Stimulated activated naive CD8-positive, alpha-beta T cell treated with anti-CD3 and anti-CD28 coated beads, Interleukin-15, Interleukin-2, amounts not matched to agents 100 U/mL and 50 U/mL, for 24 hours (primary cell): ENCODE measurements around the gene MICAL2.
A peak's percentile ranks its signal among the peaks of the same experiment; 100 is the strongest.

ENCODE experiments used
- ATAC-seq: fragments of 150-1000 bp; cut with Tn5 transposase; one replicate; pipeline ENCODE4 v1.10.0; 2021
- DNase-seq: peaks from one replicate; pipeline ENCODE4 v3.0.0; 2021

Gene MICAL2

DNA sequence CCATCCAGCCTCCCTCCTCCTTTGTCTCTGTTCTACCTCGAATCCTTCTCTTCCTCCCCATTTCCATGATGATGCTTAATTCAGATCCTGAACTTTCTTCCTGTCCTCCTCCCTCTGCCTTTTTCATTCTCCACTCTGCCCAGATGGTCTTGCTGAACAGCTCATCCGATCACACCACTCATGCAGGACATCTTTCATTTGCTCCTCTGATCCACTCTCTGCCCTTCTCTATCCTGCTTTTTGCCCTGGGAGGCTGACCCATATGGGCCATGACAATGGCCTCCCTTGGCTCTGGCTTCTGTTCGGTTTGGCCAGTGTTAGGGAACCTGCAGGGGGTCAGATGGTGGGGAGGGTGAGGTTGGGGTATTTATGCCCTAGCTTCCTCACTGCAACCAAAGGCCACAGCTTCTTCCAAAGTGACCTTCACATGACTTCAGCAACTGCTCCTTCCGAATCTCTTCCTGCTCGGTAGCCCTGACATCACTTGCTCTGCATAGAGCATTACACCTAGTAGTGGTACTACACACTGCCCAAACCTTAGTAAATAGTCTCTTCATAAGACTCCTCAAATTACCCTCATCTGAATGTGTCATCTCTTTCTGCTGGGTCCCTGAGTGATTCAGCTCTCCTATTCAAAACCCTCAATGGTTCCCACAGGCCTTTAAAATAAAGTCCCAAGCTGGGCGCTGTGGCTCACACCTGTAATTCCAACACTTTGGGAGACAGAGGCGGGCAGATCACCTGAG is 32.7 kb upstream of the MICAL2 start:
- ATAC-seq (no peak), DNase-seq (no peak)

DNA sequence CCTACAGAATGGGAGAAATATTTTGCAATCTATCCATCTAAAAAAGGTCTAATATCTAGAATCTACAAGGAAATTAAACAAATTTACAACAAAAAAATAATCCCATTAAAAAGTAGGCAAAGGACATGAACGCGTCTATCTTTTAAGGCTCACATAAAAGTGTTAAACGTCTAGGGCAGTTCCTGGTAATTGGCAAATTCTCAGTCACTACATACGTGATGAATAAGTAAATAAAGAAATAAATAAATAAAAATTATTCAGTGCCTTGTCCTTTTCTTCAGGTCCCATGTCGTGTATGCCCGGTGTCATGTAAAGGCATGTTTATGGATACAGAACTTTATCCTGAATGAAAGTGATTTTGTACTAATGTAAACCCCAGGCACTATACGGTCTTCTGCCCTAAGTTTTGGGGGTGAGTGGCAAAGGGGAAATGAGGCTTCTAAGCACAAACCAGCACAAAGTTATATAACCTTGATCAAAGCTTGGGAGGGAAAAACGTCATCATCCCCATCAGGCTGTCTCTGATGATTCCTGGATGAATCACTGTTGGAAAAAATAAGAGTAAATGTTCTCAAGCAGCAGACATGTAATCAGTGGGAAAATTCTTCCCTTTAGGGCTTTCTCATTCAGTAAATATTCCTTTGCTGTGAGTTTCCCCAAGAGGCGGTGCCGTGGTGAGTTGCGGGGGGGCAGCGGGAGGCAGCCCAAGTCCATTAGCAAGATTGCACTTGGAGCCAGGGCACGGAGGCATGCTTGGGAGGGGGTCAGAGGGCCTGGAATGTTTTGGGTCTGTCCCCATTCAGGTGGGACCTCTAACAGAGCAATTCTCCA is 30.4 kb upstream of the MICAL2 start:
- DNase-seq (no peak), ATAC-seq (no peak)

DNA sequence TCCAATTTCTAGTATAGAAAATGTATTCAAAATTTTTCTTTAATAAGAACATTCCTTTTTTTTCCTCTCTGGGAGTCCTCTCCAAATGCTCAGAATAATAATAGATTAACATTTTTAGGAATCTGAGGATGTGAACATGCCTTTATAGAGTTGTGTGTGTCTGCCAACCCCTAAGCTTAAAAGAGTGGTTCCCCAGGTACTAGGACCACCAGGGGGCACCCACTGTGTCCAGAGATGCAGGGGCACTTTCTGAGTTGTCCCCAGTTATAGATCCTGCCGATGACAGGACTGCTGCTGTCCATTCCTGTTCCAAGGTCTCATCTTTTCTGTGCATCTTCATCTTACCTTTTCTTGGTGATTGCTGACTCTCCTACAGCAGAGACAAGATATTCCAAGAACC is 27.0 kb upstream of the MICAL2 start:
- peak; percentile 46 for DNase-seq
- no peak for ATAC-seq

DNA sequence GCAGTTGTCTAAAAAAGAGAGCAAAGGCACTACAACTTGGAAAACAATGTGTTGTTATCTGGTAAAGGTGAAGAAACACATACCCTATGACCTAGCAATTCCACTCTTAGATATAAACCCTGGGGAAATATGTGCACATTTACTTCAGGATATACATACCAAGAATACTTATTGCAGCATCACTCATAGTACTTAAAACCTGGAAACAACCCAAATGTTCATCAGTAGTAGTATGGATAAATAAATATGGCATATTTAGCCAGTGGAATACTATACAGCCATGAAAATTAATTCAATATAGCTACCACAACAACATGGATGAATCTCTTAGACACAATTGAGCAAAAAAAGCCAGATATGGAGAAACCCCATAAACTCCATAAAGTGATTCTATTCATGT is 26.1 kb upstream of the MICAL2 start:
- no peak for DNase-seq
- ATAC-seq: no peak

GRCh38 chr11:12085371-12086251 is 24.8 kb upstream of the MICAL2 start:
- ATAC-seq (no peak), DNase-seq (no peak)

DNA sequence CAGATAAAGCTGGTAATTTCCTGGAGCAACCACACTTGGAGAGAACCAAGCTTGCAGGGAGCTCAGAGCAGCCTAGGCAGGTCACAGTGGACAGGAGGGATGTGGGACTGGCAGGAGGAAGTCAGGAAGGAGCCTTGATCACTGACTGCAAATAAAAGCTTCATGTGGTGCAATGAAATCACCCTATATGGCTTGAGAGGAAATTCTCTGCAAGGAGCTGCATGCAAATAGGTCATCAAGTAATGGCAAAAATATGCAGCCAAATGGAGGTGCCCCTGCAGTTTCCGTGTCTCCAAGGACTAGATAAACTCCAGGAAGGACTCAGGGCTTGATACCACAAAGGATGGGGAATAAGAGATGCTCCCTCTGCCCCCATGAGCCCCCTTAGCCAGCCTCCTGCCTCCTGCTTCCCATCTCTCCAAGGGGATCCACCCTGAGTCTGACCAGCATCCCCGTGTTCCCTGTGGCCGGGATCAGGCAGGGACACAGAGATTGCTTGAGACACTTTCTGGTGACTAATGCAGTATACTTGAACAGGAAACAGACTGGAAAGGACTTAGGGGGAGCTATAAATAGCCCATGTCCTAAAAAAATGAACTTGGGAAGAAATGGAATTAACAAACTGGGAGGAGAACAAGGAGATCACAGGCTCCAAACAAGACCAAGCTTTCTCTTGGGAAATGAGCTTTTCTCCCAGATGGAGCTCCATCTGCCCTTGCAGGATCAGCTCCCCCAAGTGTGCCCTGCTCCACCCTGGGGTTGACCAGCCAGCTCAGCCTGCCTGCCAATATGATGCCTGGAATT is 23.9 kb upstream of the MICAL2 start:
- DNase-seq (no peak), ATAC-seq (no peak)

- DNase-seq (peak; percentile 32), ATAC-seq (peak; percentile 80)
Observed at GRCh38 chr11:12087075-12088004, 23.1 kb upstream of the MICAL2 start.

- no peak for DNase-seq
- ATAC-seq: no peak
Observed at GRCh38 chr11:12088047-12088481, 22.3 kb upstream of the MICAL2 start.

DNA sequence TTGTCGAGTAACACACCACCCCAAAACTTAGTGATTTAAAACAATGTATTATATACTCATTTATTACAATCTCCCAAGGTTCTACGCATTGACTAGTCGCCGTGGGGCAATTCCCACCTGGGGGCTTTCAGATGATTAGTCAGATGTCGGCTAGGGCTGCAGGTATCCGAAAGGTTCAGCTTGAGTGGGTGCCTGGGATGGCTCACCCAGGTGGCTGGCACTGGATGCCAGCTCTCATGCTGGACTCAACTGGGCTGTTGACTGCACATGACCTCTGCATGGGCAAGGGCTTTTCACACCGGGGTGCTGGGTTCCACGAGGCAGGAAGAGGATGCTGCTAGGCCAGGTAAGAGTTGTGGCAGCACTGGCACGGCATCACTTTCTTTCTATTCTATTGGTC is 21.9 kb upstream of the MICAL2 start:
- DNase-seq: no peak

DNA sequence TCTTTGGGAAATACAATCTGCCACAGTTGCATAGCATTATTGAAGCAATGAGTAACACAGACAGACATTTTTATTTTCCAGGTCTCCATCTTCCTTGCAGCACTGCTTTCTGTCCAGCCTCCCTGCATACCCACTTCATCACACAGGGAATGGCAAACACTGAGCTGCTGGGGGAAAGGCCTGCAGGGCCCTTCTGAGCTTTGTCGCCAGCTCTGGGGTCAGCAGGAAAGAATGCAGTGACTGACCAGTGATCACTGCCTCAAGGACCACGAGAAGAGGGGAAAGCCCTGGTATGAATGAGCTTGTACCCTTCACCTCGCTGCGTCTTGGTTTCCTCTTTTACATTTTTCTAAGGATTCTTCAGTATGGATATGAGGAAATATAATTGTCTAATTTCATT is 21.3 kb upstream of the MICAL2 start:
- ATAC-seq (no peak), DNase-seq (no peak)

More for the DNA sequence above, 21.9 kb upstream of the MICAL2 start:
- ATAC-seq: no peak

GRCh38 chr11:12089473-12089872 is 20.9 kb upstream of the MICAL2 start:
- no peak for DNase-seq

GRCh38 chr11:12090061-12090591 is 20.3 kb upstream of the MICAL2 start:
- no peak for DNase-seq
- ATAC-seq: no peak

More at GRCh38 chr11:12089473-12089872, 20.9 kb upstream of the MICAL2 start:
- no peak for ATAC-seq

GRCh38 chr11:12090761-12091258 is 19.6 kb upstream of the MICAL2 start:
- DNase-seq (no peak), ATAC-seq (no peak)

GRCh38 chr11:12091956-12092558 is 18.3 kb upstream of the MICAL2 start:
- DNase-seq (no peak), ATAC-seq (no peak)

- no peak for ATAC-seq
- DNase-seq: no peak
Observed at GRCh38 chr11:12092714-12093113, 17.7 kb upstream of the MICAL2 start.

DNA sequence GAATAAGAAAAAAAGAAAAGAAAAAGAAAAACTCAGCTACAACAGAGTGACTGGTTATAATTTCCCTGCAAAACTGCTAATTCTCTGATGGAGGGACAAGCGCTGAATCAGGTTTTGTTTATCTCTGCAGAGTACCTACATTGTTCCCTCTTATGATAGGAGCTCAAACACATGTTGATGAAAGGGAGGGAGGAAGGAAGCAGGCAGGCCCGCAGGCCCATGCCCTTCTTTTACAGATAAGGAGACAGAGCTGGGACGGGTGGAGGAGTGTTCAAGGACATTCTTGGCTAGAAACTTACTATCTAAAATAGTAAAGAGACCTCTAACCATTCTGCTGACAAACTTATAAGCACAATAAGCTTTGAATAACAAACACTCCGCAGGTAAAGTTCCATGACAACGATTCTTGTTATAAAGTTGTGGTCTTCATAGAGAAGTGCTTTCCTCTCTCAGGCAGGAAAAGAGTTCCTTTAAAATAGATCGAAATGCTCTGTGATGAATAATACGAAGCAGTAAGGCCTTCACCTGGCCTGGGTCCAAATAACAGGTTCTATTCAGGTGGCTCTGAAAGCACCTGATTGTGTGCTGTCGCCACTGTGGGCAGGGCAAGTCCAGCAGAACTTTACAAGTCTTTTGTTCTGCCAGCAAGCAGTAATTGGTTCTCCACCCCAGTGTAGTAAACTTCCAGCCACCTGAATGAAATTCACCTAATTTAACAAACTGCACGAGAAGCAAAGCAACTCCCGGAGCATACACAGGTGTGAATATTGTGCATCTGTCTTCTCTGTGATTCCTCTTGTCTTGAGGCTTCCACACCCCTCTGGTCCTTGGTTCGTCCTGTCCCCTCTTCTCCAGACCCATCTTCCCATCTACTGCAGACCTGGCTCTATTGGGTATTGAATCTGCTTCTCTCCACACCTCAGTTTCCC is 15.3 kb upstream of the MICAL2 start:
- ATAC-seq: no peak
- DNase-seq: no peak

GRCh38 chr11:12097219-12097618 is 13.2 kb upstream of the MICAL2 start:
- ATAC-seq: no peak

GRCh38 chr11:12098601-12099000 is 11.8 kb upstream of the MICAL2 start:
- ATAC-seq: no peak

More at GRCh38 chr11:12097219-12097618, 13.2 kb upstream of the MICAL2 start:
- DNase-seq: no peak

More at GRCh38 chr11:12098601-12099000, 11.8 kb upstream of the MICAL2 start:
- DNase-seq: no peak
